Progenitor cell of endocrine pancreas (in vitro differentiated cells): Measurements from ENCODE around the gene ACKR2. TPM values are rescaled to one million over a fixed set of nuclear protein-coding genes. Genes with fewer than 3 reads are reported as not detected.

ENCODE experiments used
- DNase-seq: peaks from one replicate; pipeline ENCODE4 v3.0.0; 2021; ENCODE audit warnings: low spot score; ENCODE audit not compliant: unreplicated experiment
- H3K27ac Mint-ChIP-seq: 2 replicates; pipeline ENCODE4 v1.8.0; 2021; ENCODE audit warnings: mild to moderate bottlenecking, moderate library complexity, mixed read lengths
- H3K27me3 Mint-ChIP-seq: 2 replicates; pipeline ENCODE4 v1.8.0; 2021; ENCODE audit warnings: mixed read lengths
- H3K36me3 Mint-ChIP-seq: 2 replicates; pipeline ENCODE4 v1.8.0; 2022; ENCODE audit warnings: mixed read lengths; ENCODE audit not compliant: insufficient read depth
- H3K4me1 Mint-ChIP-seq: 2 replicates; pipeline ENCODE4 v1.8.0; 2021; ENCODE audit warnings: low read depth, mixed read lengths
- H3K4me3 Mint-ChIP-seq: 2 replicates; pipeline ENCODE4 v1.8.0; 2021; ENCODE audit warnings: low read depth, mild to moderate bottlenecking, moderate library complexity, mixed read lengths
- H3K9me3 Mint-ChIP-seq: 2 replicates; pipeline ENCODE4 v1.8.0; 2021; ENCODE audit warnings: low read depth, mixed read lengths
- total RNA-seq: library from RNA; stranded (reverse); gene quantifications from 2 replicates; pipeline ENCODE4 v1.2.1, GENCODE V29; 2021
- TF ChIP-seq, protein P1 (sequence below): fragments of 200-600 bp; sonication (generic); IDR thresholded peaks from one replicate; pipeline ENCODE4 v1.5.0; 2021; ENCODE audit warnings: antibody characterized with exemption, mild to moderate bottlenecking; ENCODE audit not compliant: unreplicated experiment

The ACKR2 gene
- total RNA-seq, 1 donor from 2014 or later, result 0.60 TPM

DNA sequence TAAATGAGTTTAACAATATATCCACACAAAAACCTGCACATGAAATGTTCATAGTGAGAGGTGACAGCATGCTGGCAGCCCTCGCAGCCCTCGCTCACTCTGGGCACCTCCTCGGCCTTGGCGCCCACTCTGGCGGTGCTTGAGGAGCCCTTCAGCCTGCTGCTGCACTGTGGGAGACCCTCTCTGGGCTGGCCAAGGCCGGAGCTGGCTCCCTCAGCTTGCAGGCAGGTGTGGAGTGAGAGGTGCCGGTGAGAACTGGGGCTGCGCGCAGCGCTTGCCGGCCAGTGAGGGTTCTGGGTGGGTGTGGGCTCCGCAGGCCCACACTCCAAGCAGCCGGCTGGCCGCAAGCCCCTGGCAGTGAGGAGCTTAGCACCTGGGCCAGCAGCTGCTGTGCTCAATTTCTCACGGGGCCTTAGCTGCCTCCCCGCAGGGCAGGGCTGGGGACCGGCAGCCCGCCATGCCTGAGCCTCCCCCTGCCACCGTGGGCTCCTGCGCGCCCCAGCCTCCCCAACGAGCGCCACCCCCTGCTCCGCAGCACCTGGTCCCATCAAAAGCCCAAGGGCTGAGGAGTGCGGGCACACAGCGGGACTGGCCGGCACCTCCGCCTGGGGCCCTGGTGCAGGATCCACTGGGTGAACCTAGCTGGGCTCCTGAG lies 39.6 kb upstream of the ACKR2 start:
- DNase-seq, result no peak
- Mint-ChIP-seq H3K27me3 (peaks cover 9% of the 10 kb centered on the region), H3K36me3 (peaks cover 5% of the 10 kb centered on the region), H3K4me1 (peaks cover 4% of the 10 kb centered on the region), H3K27ac (no peak overlapping the region), H3K4me3 (no peak overlapping the region), H3K9me3 (peaks cover 7% of the 10 kb centered on the region)
- TF ChIP-seq, protein P1, sequence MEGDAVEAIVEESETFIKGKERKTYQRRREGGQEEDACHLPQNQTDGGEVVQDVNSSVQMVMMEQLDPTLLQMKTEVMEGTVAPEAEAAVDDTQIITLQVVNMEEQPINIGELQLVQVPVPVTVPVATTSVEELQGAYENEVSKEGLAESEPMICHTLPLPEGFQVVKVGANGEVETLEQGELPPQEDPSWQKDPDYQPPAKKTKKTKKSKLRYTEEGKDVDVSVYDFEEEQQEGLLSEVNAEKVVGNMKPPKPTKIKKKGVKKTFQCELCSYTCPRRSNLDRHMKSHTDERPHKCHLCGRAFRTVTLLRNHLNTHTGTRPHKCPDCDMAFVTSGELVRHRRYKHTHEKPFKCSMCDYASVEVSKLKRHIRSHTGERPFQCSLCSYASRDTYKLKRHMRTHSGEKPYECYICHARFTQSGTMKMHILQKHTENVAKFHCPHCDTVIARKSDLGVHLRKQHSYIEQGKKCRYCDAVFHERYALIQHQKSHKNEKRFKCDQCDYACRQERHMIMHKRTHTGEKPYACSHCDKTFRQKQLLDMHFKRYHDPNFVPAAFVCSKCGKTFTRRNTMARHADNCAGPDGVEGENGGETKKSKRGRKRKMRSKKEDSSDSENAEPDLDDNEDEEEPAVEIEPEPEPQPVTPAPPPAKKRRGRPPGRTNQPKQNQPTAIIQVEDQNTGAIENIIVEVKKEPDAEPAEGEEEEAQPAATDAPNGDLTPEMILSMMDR, result no peak

DNA sequence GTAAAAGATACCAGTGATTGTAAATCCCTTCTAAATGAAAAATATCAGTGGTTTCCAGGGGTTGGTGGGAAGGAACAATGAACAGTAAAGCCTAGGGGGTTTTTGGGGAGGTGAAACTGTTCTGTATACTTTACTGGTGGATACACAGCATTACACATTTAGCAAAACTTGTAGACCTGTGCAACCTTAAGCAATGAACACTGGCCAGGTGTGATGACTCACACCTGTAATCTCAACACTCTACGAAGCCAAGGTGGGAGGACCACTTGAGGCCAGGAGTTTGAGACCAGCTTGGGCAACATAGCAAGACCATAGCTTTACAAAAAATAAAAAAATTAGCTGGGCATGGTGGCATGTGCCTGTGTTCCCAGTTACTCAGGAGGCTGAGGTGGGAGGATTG lies 38.0 kb upstream of the ACKR2 start:
- H3K4me1 Mint-ChIP-seq, result peaks cover 4% of the 10 kb centered on the region
- H3K27me3 Mint-ChIP-seq, result peaks cover 9% of the 10 kb centered on the region
- H3K27ac Mint-ChIP-seq, result no peak overlapping the region
- H3K4me3 Mint-ChIP-seq, result no peak overlapping the region
- TF ChIP-seq, protein P1, result no peak
- H3K9me3 Mint-ChIP-seq, result peaks cover 7% of the 10 kb centered on the region
- H3K36me3 Mint-ChIP-seq, result peaks cover 5% of the 10 kb centered on the region
- DNase-seq, result no peak

DNA sequence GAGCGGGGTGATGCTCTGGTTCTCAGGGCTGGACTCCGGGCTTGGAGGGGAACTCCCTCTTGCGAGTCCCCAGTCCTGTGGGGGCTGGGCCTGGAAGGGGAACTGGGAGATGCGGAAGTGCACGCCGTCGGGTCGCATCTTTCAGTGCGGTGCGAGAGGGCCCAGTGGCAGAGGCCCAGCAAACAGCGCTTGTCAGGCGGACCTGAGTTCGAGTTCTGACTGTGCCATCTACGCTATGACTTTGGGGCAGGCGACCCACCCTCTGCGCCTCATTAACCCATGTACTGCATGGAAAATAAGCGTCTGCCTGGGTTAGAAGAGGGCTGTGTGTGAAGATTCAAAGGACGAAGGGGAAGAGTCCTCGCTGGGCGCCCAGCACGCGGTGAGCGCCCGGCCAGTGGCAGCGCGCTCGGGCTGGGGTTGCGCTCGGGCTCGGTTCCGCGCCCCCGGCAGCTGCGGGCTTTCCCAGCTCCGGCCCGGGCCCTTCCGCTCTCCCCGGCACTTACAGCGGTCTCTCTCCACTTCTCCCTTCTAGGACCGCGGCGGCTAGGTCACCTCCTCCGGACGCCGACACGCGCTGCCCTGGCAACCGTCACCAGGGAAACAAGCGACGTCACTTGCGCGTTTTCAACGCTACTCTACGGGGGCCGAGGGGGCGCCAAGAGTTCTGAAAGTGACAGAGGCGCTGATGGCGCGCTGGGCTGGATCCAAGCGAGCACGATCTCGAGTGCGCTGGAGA lies 36.4 kb upstream of the ACKR2 start, which contains the start of gene CCDC13:
Gene CCDC13, minus strand, starts transcription at position 584 of the 739 bp plus-strand sequence. CDS start 14,908 bp downstream, outside the sequence.
- H3K36me3 Mint-ChIP-seq, result peaks cover 5% of the 10 kb centered on the region
- TF ChIP-seq, protein P1, result no peak
- H3K4me3 Mint-ChIP-seq, result peak within 1 kb of the TSS; percentile 84
- H3K4me1 Mint-ChIP-seq, result peaks cover 4% of the 10 kb centered on the region
- DNase-seq, result peak; percentile 77
- peaks cover 9% of the 10 kb centered on the region for H3K27me3 Mint-ChIP-seq
- H3K27ac Mint-ChIP-seq, result peak within 1 kb of the TSS; percentile 91
- peaks cover 7% of the 10 kb centered on the region for H3K9me3 Mint-ChIP-seq

DNA sequence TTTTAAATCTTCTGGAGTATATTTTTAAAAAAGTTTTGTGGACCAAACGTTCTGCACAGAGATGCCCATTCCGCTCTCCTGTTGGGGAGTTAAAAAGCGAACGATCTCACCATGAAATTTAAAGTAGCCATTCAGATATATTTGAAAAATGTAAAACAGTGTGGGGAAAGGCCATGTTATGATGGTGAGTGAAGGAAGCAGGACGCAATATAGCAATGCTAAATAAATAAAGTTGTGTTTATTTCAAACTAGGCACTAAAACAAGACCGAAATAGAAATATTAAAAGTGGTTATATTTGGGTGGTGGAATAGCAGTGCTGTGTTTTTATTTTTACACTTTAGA lies 35.9 kb upstream of the ACKR2 start:
- H3K9me3 Mint-ChIP-seq, result peaks cover 7% of the 10 kb centered on the region
- H3K4me3 Mint-ChIP-seq, result peak overlapping the region; percentile 84
- DNase-seq, result no peak
- TF ChIP-seq, protein P1, result no peak
- H3K27ac Mint-ChIP-seq, result peak overlapping the region; percentile 91
- peaks cover 9% of the 10 kb centered on the region for H3K27me3 Mint-ChIP-seq
- H3K4me1 Mint-ChIP-seq, result peaks cover 4% of the 10 kb centered on the region
- peaks cover 5% of the 10 kb centered on the region for H3K36me3 Mint-ChIP-seq

DNA sequence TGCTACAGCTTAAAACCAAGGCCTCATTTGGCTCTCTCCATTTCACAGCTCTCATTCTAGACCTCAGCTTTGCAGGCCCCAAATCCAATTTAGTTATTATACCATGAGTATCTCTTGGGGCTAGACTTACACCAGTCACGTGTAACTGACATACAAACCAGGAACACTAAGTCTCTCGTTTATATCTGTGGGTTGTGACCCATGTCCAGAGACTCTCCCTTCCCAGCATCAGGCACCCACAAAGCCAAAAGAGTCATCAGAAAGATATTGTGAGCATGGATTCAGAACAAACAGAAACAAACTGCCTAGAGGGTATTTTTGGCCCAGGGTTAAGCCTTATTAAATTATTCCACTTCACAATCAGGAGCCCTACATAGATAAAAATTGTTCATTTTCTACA lies 30.6 kb upstream of the ACKR2 start:
- H3K36me3 Mint-ChIP-seq, result peaks cover 2% of the 10 kb centered on the region
- no peak for DNase-seq
- no peak overlapping the region for H3K4me3 Mint-ChIP-seq
- H3K27me3 Mint-ChIP-seq, result no peaks in the 10 kb centered on the region
- TF ChIP-seq, protein P1, result no peak
- no peak overlapping the region for H3K27ac Mint-ChIP-seq
- H3K9me3 Mint-ChIP-seq, result no peaks in the 10 kb centered on the region
- H3K4me1 Mint-ChIP-seq, result peaks cover 6% of the 10 kb centered on the region
